HG03045 (cell line): ENCODE results near the gene NUP214.
"Not testable (repeated sequence)": the region's sequence is repeated elsewhere in the genome, so short reads cannot be mapped to it uniquely, and the experiment has no call there.

Source experiments
- ATAC-seq: cut with Tn5 transposase; IDR thresholded peaks from one replicate; pipeline ENCODE4 v1.9.1; 2021; ENCODE audit warnings: mild to moderate bottlenecking, moderate library complexity; ENCODE audit not compliant: unreplicated experiment

Gene NUP214

GRCh38 chr9:131191032-131191431, 65.6 kb downstream of the NUP214 start:
- not testable (repeated sequence) for ATAC-seq

DNA sequence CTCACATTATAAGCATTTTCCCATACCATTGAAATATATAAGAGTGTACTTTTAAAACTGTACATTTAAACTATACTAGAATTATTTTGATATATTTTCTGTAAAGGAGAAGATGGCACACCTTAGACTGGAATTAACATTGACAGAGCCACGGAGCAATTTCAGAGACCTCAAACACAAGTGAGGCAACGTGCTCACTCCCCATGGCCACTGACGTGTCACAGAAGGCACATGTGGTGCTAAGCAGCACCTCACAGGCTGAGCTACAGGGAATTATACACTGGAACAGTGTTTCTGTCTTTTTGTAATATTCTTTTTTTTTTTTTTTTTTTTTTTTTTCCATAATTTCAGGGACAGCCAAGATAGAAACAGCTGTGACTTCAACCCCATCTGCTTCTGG, 66.5 kb downstream of the NUP214 start:
- ATAC-seq: no peak

DNA sequence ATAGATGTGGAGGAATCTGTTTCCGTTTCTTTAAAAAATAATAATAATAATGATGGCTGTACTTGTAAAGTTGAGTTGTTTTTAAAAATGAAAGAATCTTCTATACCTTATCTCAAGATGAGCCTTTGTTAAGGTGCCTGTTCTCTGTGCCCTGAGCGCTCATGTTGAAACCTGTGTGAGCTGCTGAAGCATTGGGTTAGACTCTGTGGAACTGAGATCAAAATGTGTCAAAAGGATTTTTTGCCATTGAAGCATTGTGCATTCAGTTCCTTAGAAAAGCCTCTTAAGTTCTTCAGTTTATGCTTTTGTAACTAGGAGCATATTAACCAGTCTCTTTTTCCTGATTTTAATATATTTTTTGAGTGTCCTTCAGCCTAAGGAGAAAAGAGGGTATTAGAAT, 67.7 kb downstream of the NUP214 start:
- no peak for ATAC-seq

DNA sequence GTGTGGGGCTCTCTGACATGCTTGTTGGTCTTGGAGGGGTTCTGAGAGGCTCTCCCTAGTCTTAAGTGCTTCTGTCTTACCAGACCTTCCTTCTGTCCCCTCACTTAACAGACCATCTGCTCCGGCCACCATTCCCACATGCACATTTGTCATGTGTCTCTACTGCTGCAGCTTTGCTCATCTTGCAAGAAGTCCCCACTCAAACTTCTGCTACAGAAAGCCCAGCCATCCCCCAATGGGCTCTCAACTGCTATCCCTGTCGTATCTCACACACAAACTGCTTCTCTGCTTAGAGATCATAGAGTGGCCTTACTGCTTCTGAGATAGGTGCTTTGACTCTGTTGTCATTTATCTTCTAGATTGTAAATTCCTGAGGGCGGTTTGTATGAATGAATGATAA, 69.4 kb downstream of the NUP214 start:
- no peak for ATAC-seq

DNA sequence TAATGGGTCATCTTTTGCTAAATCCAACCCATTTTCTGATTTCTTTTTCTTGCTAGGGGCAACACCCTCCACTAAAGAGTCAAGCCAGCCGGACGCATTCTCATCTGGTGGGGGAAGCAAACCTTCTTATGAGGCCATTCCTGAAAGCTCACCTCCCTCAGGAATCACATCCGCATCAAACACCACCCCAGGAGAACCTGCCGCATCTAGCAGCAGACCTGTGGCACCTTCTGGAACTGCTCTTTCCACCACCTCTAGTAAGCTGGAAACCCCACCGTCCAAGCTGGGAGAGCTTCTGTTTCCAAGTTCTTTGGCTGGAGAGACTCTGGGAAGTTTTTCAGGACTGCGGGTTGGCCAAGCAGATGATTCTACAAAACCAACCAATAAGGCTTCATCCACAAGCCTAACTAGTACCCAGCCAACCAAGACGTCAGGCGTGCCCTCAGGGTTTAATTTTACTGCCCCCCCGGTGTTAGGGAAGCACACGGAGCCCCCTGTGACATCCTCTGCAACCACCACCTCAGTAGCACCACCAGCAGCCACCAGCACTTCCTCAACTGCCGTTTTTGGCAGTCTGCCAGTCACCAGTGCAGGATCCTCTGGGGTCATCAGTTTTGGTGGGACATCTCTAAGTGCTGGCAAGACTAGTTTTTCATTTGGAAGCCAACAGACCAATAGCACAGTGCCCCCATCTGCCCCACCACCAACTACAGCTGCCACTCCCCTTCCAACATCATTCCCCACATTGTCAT, 72.0 kb downstream of the NUP214 start:
- no peak for ATAC-seq

DNA sequence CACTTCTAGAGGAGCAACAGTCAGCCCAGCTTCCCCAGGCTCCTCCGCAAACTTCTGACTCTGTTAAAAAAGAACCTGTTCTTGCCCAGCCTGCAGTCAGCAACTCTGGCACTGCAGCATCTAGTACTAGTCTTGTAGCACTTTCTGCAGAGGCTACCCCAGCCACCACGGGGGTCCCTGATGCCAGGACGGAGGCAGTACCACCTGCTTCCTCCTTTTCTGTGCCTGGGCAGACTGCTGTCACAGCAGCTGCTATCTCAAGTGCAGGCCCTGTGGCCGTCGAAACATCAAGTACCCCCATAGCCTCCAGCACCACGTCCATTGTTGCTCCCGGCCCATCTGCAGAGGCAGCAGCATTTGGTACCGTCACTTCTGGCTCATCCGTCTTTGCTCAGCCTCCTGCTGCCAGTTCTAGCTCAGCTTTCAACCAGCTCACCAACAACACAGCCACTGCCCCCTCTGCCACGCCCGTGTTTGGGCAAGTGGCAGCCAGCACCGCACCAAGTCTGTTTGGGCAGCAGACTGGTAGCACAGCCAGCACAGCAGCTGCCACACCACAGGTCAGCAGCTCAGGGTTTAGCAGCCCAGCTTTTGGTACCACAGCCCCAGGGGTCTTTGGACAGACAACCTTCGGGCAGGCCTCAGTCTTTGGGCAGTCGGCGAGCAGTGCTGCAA, 72.8 kb downstream of the NUP214 start:
- no peak for ATAC-seq

- ATAC-seq: no peak
Measured at GRCh38 chr9:131201856-131202255, 76.5 kb downstream of the NUP214 start.

- ATAC-seq: no peak
Measured at GRCh38 chr9:131203431-131204218, 78.2 kb downstream of the NUP214 start.

GRCh38 chr9:131204285-131204684, 78.9 kb downstream of the NUP214 start:
- ATAC-seq: no peak

DNA sequence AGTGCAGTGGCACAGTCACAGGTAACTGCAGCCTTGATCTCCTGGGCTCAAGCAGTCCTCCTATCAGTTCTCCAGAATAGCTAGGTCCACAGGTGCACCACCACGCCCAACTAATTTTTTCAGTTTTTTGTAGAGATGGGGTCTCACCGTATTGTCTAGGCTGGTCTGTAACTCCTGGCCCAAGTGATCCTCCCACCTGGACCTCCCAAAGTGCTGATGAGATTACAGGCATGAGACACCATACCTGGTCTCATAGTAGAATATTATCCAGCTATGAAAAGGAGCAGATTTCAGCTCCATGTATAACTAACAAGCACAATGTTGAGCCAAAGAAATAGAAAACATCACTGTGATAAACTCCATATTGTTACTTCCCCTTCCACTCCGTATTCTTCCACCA, 81.1 kb downstream of the NUP214 start:
- no peak for ATAC-seq

DNA sequence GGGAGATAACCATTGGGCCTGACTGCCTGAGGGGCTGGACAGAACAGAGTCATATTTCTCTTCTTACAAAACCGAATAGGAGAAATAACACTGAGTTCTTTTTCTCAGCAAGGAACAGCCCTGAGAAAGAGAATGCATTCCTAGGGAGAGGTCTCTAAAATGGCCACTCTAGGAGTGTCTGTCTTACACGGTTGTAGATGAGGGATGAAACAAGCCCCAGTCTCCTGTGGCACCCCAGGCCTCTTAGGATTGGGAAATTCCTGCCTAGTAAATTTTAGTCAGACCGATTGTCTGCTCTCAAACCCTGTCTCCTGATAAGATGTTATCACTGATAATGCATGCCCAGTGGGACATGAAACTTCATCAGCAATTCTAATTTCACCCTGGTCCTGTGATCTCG, 86.5 kb downstream of the NUP214 start:
- ATAC-seq: not testable (repeated sequence)

- ATAC-seq: no peak
Measured at GRCh38 chr9:131214286-131214856, 89.0 kb downstream of the NUP214 start.

- no peak for ATAC-seq
Measured at GRCh38 chr9:131214876-131215275, 89.5 kb downstream of the NUP214 start.

- ATAC-seq: no peak
Measured at GRCh38 chr9:131216806-131217205, 91.4 kb downstream of the NUP214 start.

DNA sequence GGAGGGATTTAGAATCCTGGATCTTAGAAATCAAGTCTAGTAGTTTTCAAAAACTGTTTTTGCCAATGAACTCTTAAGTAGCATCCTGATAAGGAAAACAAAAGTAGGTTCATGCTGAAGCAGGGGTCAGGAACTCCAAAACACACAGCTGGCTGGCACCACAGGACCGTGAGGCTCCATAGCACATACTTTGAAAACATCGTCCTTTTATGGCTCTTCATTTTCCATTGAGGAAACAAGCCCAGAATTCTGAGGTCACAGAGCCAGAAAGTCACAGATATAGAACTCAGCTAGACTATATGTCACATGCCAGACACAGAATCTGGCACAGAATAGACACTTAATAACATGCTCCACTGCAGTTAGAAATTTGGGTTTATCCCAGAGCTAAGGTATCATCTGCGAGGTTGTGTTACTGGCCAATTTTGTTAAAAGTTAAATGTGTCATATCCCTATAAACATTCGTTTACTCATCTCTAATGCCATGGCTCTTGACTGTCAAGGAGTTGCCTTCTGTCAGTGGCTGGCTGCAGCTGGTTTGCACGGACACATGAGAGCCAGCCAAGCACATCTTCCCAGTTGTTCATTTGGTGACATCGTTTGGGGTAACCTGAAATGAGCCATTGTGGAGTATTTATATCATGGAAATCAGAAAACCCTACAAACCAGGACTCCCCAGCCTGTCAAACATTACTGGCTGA, 92.1 kb downstream of the NUP214 start:
- no peak for ATAC-seq

DNA sequence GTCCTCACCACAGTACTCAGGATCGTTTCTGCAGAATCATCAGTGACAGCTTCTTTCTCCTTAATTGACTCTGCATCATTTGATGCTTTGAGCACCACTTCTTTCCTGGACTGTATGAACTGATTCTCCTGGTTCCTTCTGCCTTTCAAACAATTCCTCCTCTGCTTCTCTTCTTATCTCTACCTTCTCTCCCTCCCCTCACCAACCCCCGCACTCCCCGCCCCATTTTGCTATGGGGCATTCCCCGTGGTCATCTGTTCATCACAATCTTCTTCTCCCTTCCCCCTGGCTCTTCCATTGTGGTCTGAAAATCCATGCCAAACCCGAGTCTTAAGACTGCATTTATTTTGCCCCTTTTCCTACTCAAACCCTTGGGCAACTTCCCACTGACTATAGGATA, 93.0 kb downstream of the NUP214 start:
- no peak for ATAC-seq

DNA sequence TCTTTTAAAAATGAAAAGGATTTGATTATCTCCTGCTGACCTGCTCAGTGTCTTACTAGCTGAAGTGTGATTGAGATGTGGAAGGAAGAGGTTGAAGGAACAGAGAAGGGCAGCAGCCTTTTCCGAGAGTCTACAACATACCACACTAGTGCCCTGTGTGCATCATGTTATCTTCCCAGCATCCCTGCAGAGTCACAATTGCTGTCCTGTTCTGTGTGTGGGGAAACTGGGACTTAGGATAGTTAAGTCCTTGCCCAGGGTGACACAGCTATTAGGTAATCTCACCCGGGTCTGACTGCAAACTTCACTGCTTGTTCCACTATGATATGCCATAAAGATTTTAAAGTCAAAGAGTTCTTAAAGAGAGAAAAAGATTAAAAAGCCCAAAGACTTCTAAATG, 95.1 kb downstream of the NUP214 start:
- ATAC-seq: no peak

DNA sequence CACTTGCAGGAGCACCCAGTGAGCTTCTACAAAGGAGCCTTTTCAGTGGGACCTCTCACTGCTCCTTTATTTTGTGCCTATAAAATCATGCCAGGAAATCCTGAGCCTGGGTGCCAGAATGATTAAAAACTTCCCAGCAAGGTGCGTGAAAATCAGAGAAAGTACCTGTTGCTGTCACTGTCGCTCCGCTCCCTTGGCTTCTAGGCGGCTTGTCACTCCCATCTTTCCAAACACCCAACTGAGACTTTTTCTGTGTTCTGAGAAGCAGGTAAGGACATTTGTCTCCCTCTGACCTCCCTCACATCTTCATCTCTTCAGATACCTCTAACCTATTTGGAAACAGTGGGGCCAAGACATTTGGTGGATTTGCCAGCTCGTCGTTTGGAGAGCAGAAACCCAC, 97.1 kb downstream of the NUP214 start:
- no peak for ATAC-seq

DNA sequence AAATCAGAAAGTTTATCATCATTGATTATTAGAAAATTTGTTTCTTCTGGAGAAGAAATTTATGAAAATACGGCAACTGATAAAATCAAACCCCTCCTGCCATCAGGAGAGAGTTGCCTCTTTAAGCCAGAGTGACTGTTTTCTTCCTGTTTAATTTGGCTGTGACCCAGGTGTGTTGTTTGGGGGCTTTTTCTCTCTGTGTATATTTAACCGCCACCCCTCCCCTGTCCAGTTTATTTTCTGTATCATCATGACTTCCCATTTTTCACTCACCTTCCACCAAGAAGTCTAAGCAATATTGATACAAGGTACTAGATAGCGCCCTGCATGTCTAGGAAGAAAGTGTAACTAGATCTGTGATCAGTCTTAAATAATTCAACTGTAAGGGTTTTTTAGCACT, 100.8 kb downstream of the NUP214 start:
- no peak for ATAC-seq

- ATAC-seq: no peak
Measured at GRCh38 chr9:131227112-131227958, 101.9 kb downstream of the NUP214 start.
